Activated T-cell treated with anti-CD3 and anti-CD28 coated beads for 1 hour (primary cell): ENCODE results near the gene SUPT3H.
A peak's percentile ranks its signal among the peaks of the same experiment; 100 is the strongest.
"Not testable (repeated sequence)": the region's sequence is repeated elsewhere in the genome, so short reads cannot be mapped to it uniquely, and the experiment has no call there.

Source experiments
- DNase-seq: peaks from one replicate; pipeline ENCODE4 v3.0.0-alpha.2; 2020; ENCODE audit warnings: low read depth

Gene SUPT3H

DNA sequence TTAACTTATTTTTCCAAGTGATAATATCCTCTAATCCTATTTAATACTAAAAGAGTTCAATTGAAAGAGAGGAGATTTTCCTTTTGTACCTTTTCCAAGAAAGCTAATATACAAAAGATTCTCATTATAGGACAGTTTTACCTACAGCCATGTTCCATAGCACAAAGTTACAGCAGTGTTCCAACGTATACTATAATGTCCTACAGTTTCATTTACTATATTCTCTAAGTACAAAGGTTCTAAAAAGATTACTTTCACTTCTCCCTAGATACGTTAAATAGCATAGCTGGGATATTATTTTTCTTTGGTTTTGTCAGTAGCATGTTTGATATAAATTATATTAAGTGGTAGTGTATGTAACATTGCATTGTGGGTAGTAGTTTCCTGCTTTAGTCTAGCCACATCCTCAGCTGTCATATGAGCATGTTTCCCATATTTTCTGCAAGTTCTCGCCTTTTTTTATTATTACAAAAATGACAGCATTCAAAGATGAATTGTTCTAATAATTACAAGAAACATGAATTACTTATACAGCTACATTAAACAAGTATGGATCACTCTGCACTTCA is 54.0 kb downstream of the SUPT3H start:
- DNase-seq = no peak

GRCh38 chr6:45320349-45320748 is 57.4 kb downstream of the SUPT3H start:
- DNase-seq = no peak

DNA sequence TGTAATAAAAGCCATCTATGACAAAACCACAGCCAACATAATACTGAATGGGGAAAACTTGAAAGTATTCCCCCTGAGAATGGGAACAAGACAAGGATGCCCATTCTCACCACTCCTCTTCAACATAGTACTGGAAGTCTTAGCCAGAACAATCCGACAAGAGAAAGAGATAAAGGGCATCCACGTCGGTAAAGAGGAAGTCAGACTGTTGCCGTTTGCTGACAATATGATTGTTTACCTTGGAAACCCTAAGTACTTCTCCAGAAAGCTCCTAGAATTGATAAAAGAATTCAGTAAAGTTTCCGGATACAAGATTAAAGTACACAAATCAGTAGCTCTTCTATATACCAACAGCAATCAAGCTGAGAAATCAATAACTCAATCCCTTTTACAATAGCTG is 63.6 kb downstream of the SUPT3H start:
- DNase-seq = no peak

- peak; percentile 13 for DNase-seq
These were observed 67.5 kb downstream of the SUPT3H start for GRCh38 chr6:45310118-45310788.

DNA sequence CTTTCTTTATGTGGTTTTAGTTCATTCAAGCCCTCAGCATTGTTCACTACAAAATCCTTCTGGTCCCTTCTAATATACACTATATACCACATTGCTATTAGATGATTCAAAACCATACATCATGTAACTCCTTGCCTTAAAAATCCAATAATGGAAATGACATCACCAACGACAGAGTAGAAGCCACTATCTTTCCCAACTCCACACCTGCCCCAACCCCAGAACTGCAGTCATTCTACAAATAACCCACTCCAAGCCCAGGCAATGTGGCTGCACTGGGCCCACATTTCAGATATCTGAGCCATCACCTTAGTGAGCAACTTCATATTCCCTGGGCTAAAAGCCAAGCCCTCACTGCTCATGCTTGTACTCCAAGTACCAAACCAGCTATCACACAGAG is 72.2 kb downstream of the SUPT3H start:
- no peak for DNase-seq

- no peak for DNase-seq
These were observed 74.9 kb downstream of the SUPT3H start for GRCh38 chr6:45302832-45303231.

GRCh38 chr6:45301348-45302142 is 76.2 kb downstream of the SUPT3H start:
- DNase-seq = no peak

GRCh38 chr6:45300736-45301135 is 77.0 kb downstream of the SUPT3H start:
- no peak for DNase-seq

DNA sequence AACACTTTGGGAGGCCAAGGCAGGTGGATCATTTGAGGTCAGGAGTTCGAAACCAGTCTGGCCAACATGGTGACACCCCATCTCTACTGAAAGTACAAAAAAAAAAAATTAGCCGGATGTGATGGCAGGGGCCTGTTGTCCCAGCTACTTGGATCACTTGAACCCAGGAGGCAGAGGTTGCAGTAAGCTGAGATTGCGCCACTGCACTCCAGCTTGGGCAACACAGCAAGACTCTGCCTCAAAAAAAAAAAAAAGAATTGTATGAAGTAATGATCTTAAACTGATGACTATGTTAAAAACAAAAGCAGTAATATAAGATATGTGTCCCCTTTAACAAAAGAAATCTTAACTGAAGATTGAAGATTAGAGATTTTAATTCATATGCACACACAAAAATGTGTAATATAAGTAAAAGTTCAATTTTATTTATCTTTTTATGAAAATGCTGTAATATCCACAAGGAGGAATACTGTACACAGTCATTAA is 78.6 kb downstream of the SUPT3H start:
- no peak for DNase-seq

- DNase-seq = no peak
These were observed 80.4 kb downstream of the SUPT3H start for GRCh38 chr6:45297320-45297719.

- not testable (repeated sequence) for DNase-seq
These were observed 83.6 kb downstream of the SUPT3H start for GRCh38 chr6:45294065-45294701.

- DNase-seq = no peak
These were observed 84.4 kb downstream of the SUPT3H start for GRCh38 chr6:45293306-45293705.

DNA sequence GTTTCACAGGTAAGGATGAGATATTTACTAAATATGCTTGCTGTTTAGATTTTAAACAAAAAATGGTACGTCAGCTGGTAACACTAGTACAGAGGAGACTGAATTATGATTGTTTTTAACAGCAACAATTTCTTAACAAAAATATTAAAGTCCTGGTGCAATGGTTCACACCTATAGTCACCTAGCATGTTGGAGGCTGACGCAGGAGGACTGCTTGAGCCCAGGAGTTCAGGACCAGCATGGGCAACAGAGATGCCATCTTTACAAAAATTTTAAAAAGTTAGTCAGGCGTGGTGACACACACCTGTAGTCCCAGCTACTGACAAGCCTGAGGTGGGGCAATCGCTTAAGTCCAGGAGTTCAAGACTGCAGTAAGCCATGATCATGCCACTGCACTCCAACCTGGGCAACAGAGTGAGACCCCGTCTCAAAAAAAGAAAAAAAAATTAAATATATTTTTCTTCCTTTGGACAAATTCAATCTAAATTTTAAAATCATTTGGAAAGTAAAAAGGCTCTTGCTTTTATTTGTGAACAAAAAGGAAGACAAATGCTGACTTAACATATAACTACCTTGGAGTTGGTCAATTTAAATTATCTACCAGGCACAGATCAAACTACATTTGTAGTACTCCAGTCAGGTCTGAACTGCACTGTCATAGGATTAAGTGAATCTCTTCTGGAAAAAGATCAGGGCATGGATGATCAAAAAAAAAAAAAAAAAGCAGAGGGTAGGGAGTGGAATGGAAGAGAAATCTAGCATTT is 87.8 kb downstream of the SUPT3H start:
- DNase-seq = no peak

DNA sequence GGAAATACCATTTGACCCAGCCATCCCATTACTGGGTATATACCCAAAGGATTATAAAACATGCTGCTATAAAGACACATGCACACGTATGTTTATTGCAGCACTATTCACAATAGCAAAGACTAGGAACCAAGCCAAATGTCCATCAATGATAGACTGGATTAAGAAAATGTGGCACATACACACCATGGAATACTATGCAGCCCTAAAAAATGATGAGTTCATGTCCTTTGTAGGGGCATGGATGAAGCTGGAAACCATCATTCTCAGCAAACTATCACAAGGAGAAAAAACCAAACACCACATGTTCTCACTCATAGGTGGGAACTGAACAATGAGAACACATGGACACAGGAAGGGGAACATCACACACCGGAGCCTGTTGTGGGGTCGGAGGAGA is 91.0 kb downstream of the SUPT3H start:
- DNase-seq = not testable (repeated sequence)

- no peak for DNase-seq
These were observed 99.4 kb downstream of the SUPT3H start for GRCh38 chr6:45278367-45278766.

- DNase-seq = not testable (repeated sequence)
These were observed 100.0 kb downstream of the SUPT3H start for GRCh38 chr6:45277741-45278140.

GRCh38 chr6:45275358-45275757 is 102.4 kb downstream of the SUPT3H start:
- DNase-seq = no peak

- DNase-seq = no peak
These were observed 105.1 kb downstream of the SUPT3H start for GRCh38 chr6:45272626-45273025.

GRCh38 chr6:45265246-45265645 is 112.5 kb downstream of the SUPT3H start:
- no peak for DNase-seq

- DNase-seq = no peak
These were observed 117.0 kb downstream of the SUPT3H start for GRCh38 chr6:45260696-45261095.
